CD4-positive, alpha-beta T cell treated with Interleukin-12 subunit alpha and Interleukin-12 subunit beta, for 1 hour (primary cell): ENCODE measurements around the gene SLC25A39.

ENCODE experiments used
- DNase-seq: peaks from one replicate; pipeline ENCODE4 v3.0.0-alpha.2; 2020

The SLC25A39 gene

GRCh38 chr17:44272321-44272951, 52.2 kb downstream of the SLC25A39 start:
- no peak for DNase-seq
